Nephron progenitor cell (in vitro differentiated cells): ENCODE results near the gene PDE8B.

Source experiments
- DNase-seq: peaks from one replicate; pipeline ENCODE4 v3.0.0; 2021
- H3K27ac Mint-ChIP-seq: 2 replicates; pipeline ENCODE4 v1.8.0; 2021; ENCODE audit warnings: mild to moderate bottlenecking, moderate library complexity, mixed read lengths
- H3K27me3 Mint-ChIP-seq: 2 replicates; pipeline ENCODE4 v1.8.0; 2021; ENCODE audit warnings: mild to moderate bottlenecking, low read depth, mixed read lengths; ENCODE audit not compliant: poor library complexity
- H3K36me3 Mint-ChIP-seq: 2 replicates; pipeline ENCODE4 v1.8.0; 2021; ENCODE audit warnings: low read depth, mixed read lengths
- H3K4me1 Mint-ChIP-seq: 2 replicates; pipeline ENCODE4 v1.8.0; 2021; ENCODE audit warnings: mixed read lengths
- H3K4me3 Mint-ChIP-seq: 2 replicates; pipeline ENCODE4 v1.8.0; 2021; ENCODE audit warnings: mild to moderate bottlenecking, moderate library complexity, mixed read lengths
- H3K9me3 Mint-ChIP-seq: 2 replicates; pipeline ENCODE4 v1.8.0; 2021; ENCODE audit warnings: mild to moderate bottlenecking, moderate library complexity, mixed read lengths
- CTCF ChIP-seq: fragments of 200-600 bp; sonication (generic); IDR thresholded peaks from 2 replicates; pipeline ENCODE4 v1.5.0; 2021; ENCODE audit warnings: antibody characterized with exemption

Gene PDE8B

GRCh38 chr5:77230727-77231470, 20.4 kb downstream of the PDE8B start:
- Mint-ChIP-seq H3K36me3 (no peaks in the 10 kb centered on the region), H3K9me3 (no peaks in the 10 kb centered on the region), H3K4me1 (peaks cover 7% of the 10 kb centered on the region), H3K27me3 (peaks cover 6% of the 10 kb centered on the region), H3K4me3 (no peak overlapping the region), H3K27ac (no peak overlapping the region)
- TF ChIP-seq CTCF: peak; percentile 16
- DNase-seq: no peak

GRCh38 chr5:77231471-77232138, 21.1 kb downstream of the PDE8B start:
- no peak for DNase-seq
- H3K4me3 Mint-ChIP-seq: no peak overlapping the region
- TF ChIP-seq CTCF: no peak
- no peaks in the 10 kb centered on the region for H3K9me3 Mint-ChIP-seq
- H3K27ac Mint-ChIP-seq: no peak overlapping the region
- H3K36me3 Mint-ChIP-seq: no peaks in the 10 kb centered on the region
- H3K27me3 Mint-ChIP-seq: peaks cover 3% of the 10 kb centered on the region
- peaks cover 7% of the 10 kb centered on the region for H3K4me1 Mint-ChIP-seq

DNA sequence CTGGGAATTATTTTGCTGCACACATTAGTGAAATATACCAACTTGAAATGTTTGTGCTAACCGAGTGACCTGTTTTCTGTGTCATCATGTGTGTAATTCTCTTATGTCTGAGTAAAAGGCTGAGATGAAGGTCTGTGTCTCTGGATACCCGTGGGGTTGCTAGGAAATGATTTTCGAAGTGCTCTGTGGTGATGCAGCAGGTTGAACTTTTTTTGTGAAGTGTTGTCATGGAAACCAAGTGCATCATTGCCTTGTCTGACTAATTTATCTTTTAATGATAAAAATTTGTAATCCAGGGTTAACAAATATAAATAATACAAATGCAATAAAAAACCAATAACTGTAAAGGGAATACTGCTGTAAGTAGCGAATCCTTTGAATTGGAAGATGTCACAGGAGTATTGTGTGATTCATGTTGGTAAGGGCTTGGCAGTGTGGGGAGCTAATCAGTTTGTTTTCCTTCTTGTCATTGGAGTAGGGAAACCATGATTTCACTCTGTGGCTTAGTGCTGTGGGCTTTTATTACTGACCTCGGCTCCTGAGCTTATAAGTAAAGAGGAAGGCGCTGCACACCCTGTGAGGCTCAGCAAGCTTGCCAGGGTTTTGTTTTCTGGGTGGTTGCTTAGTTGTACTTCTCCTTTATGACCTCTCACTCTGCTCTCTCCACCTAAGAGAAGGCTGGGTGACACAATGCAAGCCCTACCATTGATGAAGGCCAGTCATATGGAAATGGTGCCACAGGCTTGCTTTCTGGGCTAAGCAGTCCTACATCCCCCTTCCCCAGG, 22.3 kb downstream of the PDE8B start:
- Mint-ChIP-seq H3K36me3 (no peaks in the 10 kb centered on the region), H3K27me3 (peaks cover 8% of the 10 kb centered on the region), H3K27ac (no peak overlapping the region), H3K9me3 (no peaks in the 10 kb centered on the region), H3K4me3 (no peak overlapping the region), H3K4me1 (peaks cover 7% of the 10 kb centered on the region)
- no peak for DNase-seq
- no peak for TF ChIP-seq CTCF

- H3K36me3 Mint-ChIP-seq: no peaks in the 10 kb centered on the region
- H3K27ac Mint-ChIP-seq: no peak overlapping the region
- TF ChIP-seq CTCF: no peak
- H3K27me3 Mint-ChIP-seq: peaks cover 14% of the 10 kb centered on the region
- no peak overlapping the region for H3K4me3 Mint-ChIP-seq
- no peak for DNase-seq
- peaks cover 7% of the 10 kb centered on the region for H3K4me1 Mint-ChIP-seq
- H3K9me3 Mint-ChIP-seq: peaks cover 6% of the 10 kb centered on the region
These were observed 25.6 kb downstream of the PDE8B start for GRCh38 chr5:77235846-77236721.

- peaks cover 26% of the 10 kb centered on the region for H3K27me3 Mint-ChIP-seq
- no peak overlapping the region for H3K27ac Mint-ChIP-seq
- no peaks in the 10 kb centered on the region for H3K4me1 Mint-ChIP-seq
- no peaks in the 10 kb centered on the region for H3K36me3 Mint-ChIP-seq
- DNase-seq: no peak
- TF ChIP-seq CTCF: no peak
- H3K9me3 Mint-ChIP-seq: peaks cover 6% of the 10 kb centered on the region
- no peak overlapping the region for H3K4me3 Mint-ChIP-seq
These were observed 28.8 kb downstream of the PDE8B start for GRCh38 chr5:77239126-77239741.
